ENCODE data around the gene ITSN2. TPM values are rescaled to one million over a fixed set of nuclear protein-coding genes. Genes with fewer than 3 reads are reported as not detected.

ITSN2 gene
- total RNA-seq, 1 experiment from 2014 or later = 26.5 TPM

- intact Hi-C loops (cut with micrococcal nuclease) = no loop called here
- Histone ChIP-seq H4K20me1 (ENCODE audit: insufficient read depth) (no peaks in the 10 kb centered on the region), H2AFZ (ENCODE audit: low read depth, low read length, poor library complexity, severe bottlenecking) (no peak overlapping the region), H3K4me2 (ENCODE audit: low read length) (no peak overlapping the region), H3K36me3 (ENCODE audit: control insufficient read depth in 1 of 2, insufficient read depth in 2 of 2, low read length in 2 of 2) (no peaks in the 10 kb centered on the region), H3K9me3 (ENCODE audit: control insufficient read depth in 1 of 2, insufficient read depth in 1 of 2, low read depth in 1 of 2, low read length in 2 of 2) (no peaks in the 10 kb centered on the region), H3K27ac (ENCODE audit: low read depth, low read length) (no peak overlapping the region), H3K79me2 (ENCODE audit: insufficient read depth, low read length) (no peaks in the 10 kb centered on the region), H3K27me3 (ENCODE audit: insufficient read depth, low read length) (no peaks in the 10 kb centered on the region), H3K9ac (ENCODE audit: low read length) (no peak overlapping the region), H3K4me1 (ENCODE audit: control insufficient read depth in 1 of 2, insufficient read depth in 2 of 2, low read length in 2 of 2) (no peaks in the 10 kb centered on the region), H3K9me2 (ENCODE audit: insufficient read depth) (no peaks in the 10 kb centered on the region), H3K4me3 (replicated peaks in 1 of 2; ENCODE audit: low read depth in 1 of 2, low read length in 2 of 2) (no peak overlapping the region)
- BruUV-seq (replicated peaks) = no TSS peak
- no peak for TF ChIP-seq POLR2A (IDR thresholded peaks at IDR 0.05; ENCODE audit: borderline replicate concordance, extremely low read depth, insufficient read depth, insufficient read length)
- no peak for TF ChIP-seq CEBPB (IDR thresholded peaks at IDR 0.05; ENCODE audit: low read depth)
- TF ChIP-seq ZFX (IDR thresholded peaks at IDR 0.05) = no peak
- no peak for TF ChIP-seq EZH2phosphoT487 (IDR thresholded peaks at IDR 0.05; ENCODE audit: borderline replicate concordance)
- DNase-seq (ENCODE audit: low read depth, low spot score) = no peak
- ChIA-PET RAD21 (ENCODE audit: low non-redundant PET in 1 of 2, low total read pairs in 2 of 2, uncharacterized antibody in 2 of 2, unreplicated experiment in 2 of 2) (no interaction called here), POLR2A (no interaction called here), CTCF (no interaction called here)
- ATAC-seq = no peak
These were observed 138.8 kb downstream of the ITSN2 start for GRCh38 chr2:24221343-24222050.

- TF ChIP-seq MAX (IDR thresholded peaks at IDR 0.05) (no peak), POLR2AphosphoS5 (IDR thresholded peaks at IDR 0.05; ENCODE audit: low read depth, low read length) (no peak)
- TF ChIP-seq, protein P1, sequence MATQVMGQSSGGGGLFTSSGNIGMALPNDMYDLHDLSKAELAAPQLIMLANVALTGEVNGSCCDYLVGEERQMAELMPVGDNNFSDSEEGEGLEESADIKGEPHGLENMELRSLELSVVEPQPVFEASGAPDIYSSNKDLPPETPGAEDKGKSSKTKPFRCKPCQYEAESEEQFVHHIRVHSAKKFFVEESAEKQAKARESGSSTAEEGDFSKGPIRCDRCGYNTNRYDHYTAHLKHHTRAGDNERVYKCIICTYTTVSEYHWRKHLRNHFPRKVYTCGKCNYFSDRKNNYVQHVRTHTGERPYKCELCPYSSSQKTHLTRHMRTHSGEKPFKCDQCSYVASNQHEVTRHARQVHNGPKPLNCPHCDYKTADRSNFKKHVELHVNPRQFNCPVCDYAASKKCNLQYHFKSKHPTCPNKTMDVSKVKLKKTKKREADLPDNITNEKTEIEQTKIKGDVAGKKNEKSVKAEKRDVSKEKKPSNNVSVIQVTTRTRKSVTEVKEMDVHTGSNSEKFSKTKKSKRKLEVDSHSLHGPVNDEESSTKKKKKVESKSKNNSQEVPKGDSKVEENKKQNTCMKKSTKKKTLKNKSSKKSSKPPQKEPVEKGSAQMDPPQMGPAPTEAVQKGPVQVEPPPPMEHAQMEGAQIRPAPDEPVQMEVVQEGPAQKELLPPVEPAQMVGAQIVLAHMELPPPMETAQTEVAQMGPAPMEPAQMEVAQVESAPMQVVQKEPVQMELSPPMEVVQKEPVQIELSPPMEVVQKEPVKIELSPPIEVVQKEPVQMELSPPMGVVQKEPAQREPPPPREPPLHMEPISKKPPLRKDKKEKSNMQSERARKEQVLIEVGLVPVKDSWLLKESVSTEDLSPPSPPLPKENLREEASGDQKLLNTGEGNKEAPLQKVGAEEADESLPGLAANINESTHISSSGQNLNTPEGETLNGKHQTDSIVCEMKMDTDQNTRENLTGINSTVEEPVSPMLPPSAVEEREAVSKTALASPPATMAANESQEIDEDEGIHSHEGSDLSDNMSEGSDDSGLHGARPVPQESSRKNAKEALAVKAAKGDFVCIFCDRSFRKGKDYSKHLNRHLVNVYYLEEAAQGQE (IDR thresholded peaks at IDR 0.05; ENCODE audit: low read depth) = no peak
- RAD21 ChIA-PET (ENCODE audit: low non-redundant PET in 1 of 2, low total read pairs in 2 of 2, uncharacterized antibody in 2 of 2, unreplicated experiment in 2 of 2) = no interaction called here
- Histone ChIP-seq H3K4me1 (ENCODE audit: control insufficient read depth in 1 of 2, insufficient read depth in 2 of 2, low read length in 2 of 2) (no peaks in the 10 kb centered on the region), H3K9me2 (ENCODE audit: insufficient read depth) (no peaks in the 10 kb centered on the region), H3K4me2 (ENCODE audit: low read length) (no peak overlapping the region), H3K9me3 (ENCODE audit: control insufficient read depth in 1 of 2, insufficient read depth in 1 of 2, low read depth in 1 of 2, low read length in 2 of 2) (no peaks in the 10 kb centered on the region), H3K9ac (ENCODE audit: low read length) (no peak overlapping the region), H3K79me2 (ENCODE audit: insufficient read depth, low read length) (no peaks in the 10 kb centered on the region), H4K20me1 (ENCODE audit: insufficient read depth) (no peaks in the 10 kb centered on the region), H3K36me3 (ENCODE audit: control insufficient read depth in 1 of 2, insufficient read depth in 2 of 2, low read length in 2 of 2) (no peaks in the 10 kb centered on the region), H3K27me3 (ENCODE audit: insufficient read depth, low read length) (no peaks in the 10 kb centered on the region), H3K27ac (ENCODE audit: low read depth, low read length) (no peak overlapping the region), H3K4me3 (replicated peaks in 1 of 2; ENCODE audit: low read depth in 1 of 2, low read length in 2 of 2) (no peak overlapping the region), H2AFZ (ENCODE audit: low read depth, low read length, poor library complexity, severe bottlenecking) (no peak overlapping the region)
- BruUV-seq (replicated peaks) = no TSS peak
- DNase-seq (ENCODE audit: low read depth, low spot score) (no peak), ATAC-seq (no peak)
- CTCF ChIA-PET = no interaction called here
- intact Hi-C loops (cut with micrococcal nuclease) = no loop called here
- POLR2A ChIA-PET = no interaction called here
These were observed 139.6 kb downstream of the ITSN2 start for GRCh38 chr2:24220554-24221291.

All from HCT116 (cell line).